ENCODE data around the gene C4BPA.

Gene C4BPA

GRCh38 chr1:207155028-207155427, 51.0 kb downstream of the C4BPA start:
- TF ChIP-seq ZFX (IDR thresholded peaks at IDR 0.05; ENCODE audit: borderline replicate concordance) (no peak), CTCF (IDR thresholded peaks at IDR 0.05) (no peak)

GRCh38 chr1:207156095-207156494, 52.1 kb downstream of the C4BPA start:
- TF ChIP-seq ZFX (IDR thresholded peaks at IDR 0.05; ENCODE audit: borderline replicate concordance) = no peak
- TF ChIP-seq CTCF (IDR thresholded peaks at IDR 0.05) = no peak

More at GRCh38 chr1:207155028-207155427, 51.0 kb downstream of the C4BPA start:
- no peak overlapping the region for H3K27ac ChIP-seq

GRCh38 chr1:207156826-207157225, 52.8 kb downstream of the C4BPA start:
- TF ChIP-seq CTCF (IDR thresholded peaks at IDR 0.05) (no peak), ZFX (IDR thresholded peaks at IDR 0.05; ENCODE audit: borderline replicate concordance) (no peak)
- no peak overlapping the region for H3K27ac ChIP-seq

More at GRCh38 chr1:207156095-207156494, 52.1 kb downstream of the C4BPA start:
- no peak overlapping the region for H3K27ac ChIP-seq

- TF ChIP-seq ZFX (IDR thresholded peaks at IDR 0.05; ENCODE audit: borderline replicate concordance) (no peak), CTCF (IDR thresholded peaks at IDR 0.05) (no peak)
- H3K27ac ChIP-seq = no peak overlapping the region
Observed at GRCh38 chr1:207164086-207164485, 60.1 kb downstream of the C4BPA start.

GRCh38 chr1:207172321-207172720, 68.3 kb downstream of the C4BPA start:
- no peak for TF ChIP-seq CTCF (IDR thresholded peaks at IDR 0.05)
- TF ChIP-seq ZFX (IDR thresholded peaks at IDR 0.05; ENCODE audit: borderline replicate concordance) = no peak
- H3K27ac ChIP-seq = no peak overlapping the region

- H3K27ac ChIP-seq = no peak overlapping the region
- TF ChIP-seq CTCF (IDR thresholded peaks at IDR 0.05) (no peak), ZFX (IDR thresholded peaks at IDR 0.05; ENCODE audit: borderline replicate concordance) (no peak)
Observed at GRCh38 chr1:207172885-207173284, 68.9 kb downstream of the C4BPA start.

- TF ChIP-seq ZFX (IDR thresholded peaks at IDR 0.05; ENCODE audit: borderline replicate concordance) (no peak), CTCF (IDR thresholded peaks at IDR 0.05) (no peak)
- no peak overlapping the region for H3K27ac ChIP-seq
Observed at GRCh38 chr1:207173396-207173795, 69.4 kb downstream of the C4BPA start.

All from 22Rv1 (cell line).